MM.1S (cell line): ENCODE measurements around the gene MAP2K4.

Experiments
- DNase-seq: peaks from one replicate; pipeline ENCODE4 v3.0.0-alpha.2; 2015
- H2AFZ ChIP-seq: fragments of 300-600 bp; sonication (generic); 2 replicates; pipeline ENCODE4 v1.6.0; 2016; ENCODE audit warnings: antibody characterized with exemption, low read length
- H3F3A ChIP-seq: fragments of 300-600 bp; sonication (generic); 2 replicates; pipeline ENCODE4 v1.6.1; 2016; ENCODE audit warnings: mild to moderate bottlenecking, antibody characterized with exemption, low read length, moderate library complexity, mixed read lengths; ENCODE audit not compliant: insufficient read depth
- H3K27ac ChIP-seq: fragments of 300-600 bp; sonication (generic); 2 replicates; pipeline ENCODE4 v1.5.1; 2016; ENCODE audit warnings: mild to moderate bottlenecking, low read length
- H3K27me3 ChIP-seq: fragments of 300-600 bp; sonication (generic); replicated peaks from 2 replicates; pipeline ENCODE4 v1.6.0; 2016; ENCODE audit warnings: low read length; ENCODE audit not compliant: insufficient read depth
- H3K36me3 ChIP-seq: fragments of 300-600 bp; sonication (generic); replicated peaks from 2 replicates; pipeline ENCODE4 v1.6.1; 2016; ENCODE audit warnings: mild to moderate bottlenecking, low read length, mixed read lengths; ENCODE audit not compliant: insufficient read depth
- H3K4me1 ChIP-seq: fragments of 300-600 bp; sonication (generic); 2 replicates; pipeline ENCODE4 v1.6.1; 2016; ENCODE audit warnings: low read length, mixed read lengths
- H3K4me2 ChIP-seq: fragments of 300-600 bp; sonication (generic); 2 replicates; pipeline ENCODE4 v1.6.0; 2016; ENCODE audit warnings: low read depth, low read length
- H3K4me3 ChIP-seq: fragments of 300-600 bp; sonication (generic); 2 replicates; pipeline ENCODE4 v1.5.1; 2016; ENCODE audit warnings: low read length, mixed read lengths
- H3K79me2 ChIP-seq: fragments of 300-600 bp; sonication (generic); 2 replicates; pipeline ENCODE4 v1.6.1; 2016; ENCODE audit warnings: mixed run types, low read length, mixed read lengths
- H3K9ac ChIP-seq: fragments of 300-600 bp; sonication (generic); 2 replicates; pipeline ENCODE4 v1.6.1; 2016; ENCODE audit warnings: low read length, mixed read lengths
- H3K9me2 ChIP-seq: fragments of 300-600 bp; sonication (generic); replicated peaks from 2 replicates; pipeline ENCODE4 v1.6.1; 2016; ENCODE audit warnings: mild to moderate bottlenecking, low read length, mixed read lengths; ENCODE audit not compliant: insufficient read depth
- H3K9me3 ChIP-seq: fragments of 300-600 bp; sonication (generic); replicated peaks from 2 replicates; pipeline ENCODE4 v1.6.1; 2016; ENCODE audit warnings: mild to moderate bottlenecking, low read length, mixed read lengths; ENCODE audit not compliant: insufficient read depth
- H4K20me1 ChIP-seq: fragments of 300-600 bp; sonication (generic); 2 replicates; pipeline ENCODE4 v1.6.1; 2016; ENCODE audit warnings: mild to moderate bottlenecking, low read length, moderate library complexity, mixed read lengths; ENCODE audit not compliant: insufficient read depth
- CTCF ChIP-seq: fragments of 300-600 bp; sonication (generic); IDR thresholded peaks from 2 replicates; pipeline ENCODE4 v1.5.1; 2016; ENCODE audit warnings: antibody characterized with exemption, low read length, mixed read lengths
- EZH2 ChIP-seq: fragments of 300-600 bp; sonication (generic); optimal IDR thresholded peaks from 2 replicates; pipeline ENCODE3; 2017; ENCODE audit warnings: low read depth, mild to moderate bottlenecking, antibody characterized with exemption, low read length, mixed read lengths
- EZH2phosphoT487 ChIP-seq: fragments of 300-600 bp; sonication (generic); IDR thresholded peaks from 2 replicates; pipeline ENCODE4 v1.6.1; 2018; ENCODE audit warnings: antibody characterized with exemption, low read length

Gene MAP2K4

GRCh38 chr17:12037970-12038369 is 17.3 kb downstream of the MAP2K4 start:
- H3K9me3 ChIP-seq, result no peaks in the 10 kb centered on the region
- no peak for DNase-seq
- H3K27me3 ChIP-seq, result no peaks in the 10 kb centered on the region
- H3K4me2 ChIP-seq, result no peak overlapping the region
- no peak overlapping the region for H3K27ac ChIP-seq
- no peak for TF ChIP-seq CTCF
- no peaks in the 10 kb centered on the region for H3K4me1 ChIP-seq
- H3K4me3 ChIP-seq, result no peak overlapping the region
- no peak overlapping the region for H3K9ac ChIP-seq
- no peak overlapping the region for H2AFZ ChIP-seq
- no peaks in the 10 kb centered on the region for H4K20me1 ChIP-seq
- peaks cover 44% of the 10 kb centered on the region for H3K79me2 ChIP-seq
- H3K9me2 ChIP-seq, result no peaks in the 10 kb centered on the region
- H3F3A ChIP-seq, result no peaks in the 10 kb centered on the region
- no peaks in the 10 kb centered on the region for H3K36me3 ChIP-seq

- Histone ChIP-seq H3K79me2 (peaks cover 50% of the 10 kb centered on the region), H3K27me3 (no peaks in the 10 kb centered on the region), H3K9me2 (no peaks in the 10 kb centered on the region), H3K4me2 (no peak overlapping the region), H3F3A (no peaks in the 10 kb centered on the region), H3K4me3 (no peak overlapping the region), H3K9ac (no peak overlapping the region), H3K9me3 (no peaks in the 10 kb centered on the region), H3K27ac (no peak overlapping the region), H2AFZ (no peak overlapping the region), H3K36me3 (no peaks in the 10 kb centered on the region), H3K4me1 (no peaks in the 10 kb centered on the region), H4K20me1 (no peaks in the 10 kb centered on the region)
- TF ChIP-seq EZH2phosphoT487 (no peak), CTCF (no peak), EZH2 (no peak)
- DNase-seq, result no peak
Observed at GRCh38 chr17:12040478-12040877, 19.8 kb downstream of the MAP2K4 start.

- Histone ChIP-seq H3F3A (no peaks in the 10 kb centered on the region), H3K36me3 (no peaks in the 10 kb centered on the region), H3K4me1 (no peaks in the 10 kb centered on the region), H3K9me3 (no peaks in the 10 kb centered on the region), H3K4me3 (no peak overlapping the region), H2AFZ (no peak overlapping the region), H3K4me2 (no peak overlapping the region), H3K9ac (no peak overlapping the region), H3K27me3 (no peaks in the 10 kb centered on the region), H4K20me1 (no peaks in the 10 kb centered on the region), H3K27ac (no peak overlapping the region), H3K79me2 (peaks cover 57% of the 10 kb centered on the region), H3K9me2 (no peaks in the 10 kb centered on the region)
- DNase-seq, result no peak
- TF ChIP-seq CTCF (no peak), EZH2phosphoT487 (no peak), EZH2 (no peak)
Observed at GRCh38 chr17:12041312-12041711, 20.6 kb downstream of the MAP2K4 start.
